Urothelium cell line (cell line): ENCODE measurements around the gene NOLC1.

Experiments
- DNase-seq: peaks from one replicate; pipeline ENCODE4 v3.0.0; 2011; ENCODE audit warnings: low spot score, mixed read lengths
- FAIRE-seq: peaks from 2 replicates; lab custom pipeline; 2011; peaks lifted over from hg19 to GRCh38; lab: Jason Lieb, UNC

The NOLC1 gene

GRCh38 chr10:102120991-102121738 lies 31.0 kb upstream of the NOLC1 start:
- FAIRE-seq (peak; percentile 84), DNase-seq (peak; percentile 62)

- no peak for FAIRE-seq
- no peak for DNase-seq
These were observed 30.3 kb upstream of the NOLC1 start for GRCh38 chr10:102121739-102122372.

- FAIRE-seq: no peak
- no peak for DNase-seq
These were observed 29.7 kb upstream of the NOLC1 start for GRCh38 chr10:102122450-102122849.

GRCh38 chr10:102123223-102123622 lies 29.0 kb upstream of the NOLC1 start:
- DNase-seq: no peak
- FAIRE-seq: no peak

- no peak for DNase-seq
- no peak for FAIRE-seq
These were observed 20.7 kb upstream of the NOLC1 start for GRCh38 chr10:102131286-102132170.

GRCh38 chr10:102132193-102132562 lies 20.0 kb upstream of the NOLC1 start:
- no peak for FAIRE-seq

DNA sequence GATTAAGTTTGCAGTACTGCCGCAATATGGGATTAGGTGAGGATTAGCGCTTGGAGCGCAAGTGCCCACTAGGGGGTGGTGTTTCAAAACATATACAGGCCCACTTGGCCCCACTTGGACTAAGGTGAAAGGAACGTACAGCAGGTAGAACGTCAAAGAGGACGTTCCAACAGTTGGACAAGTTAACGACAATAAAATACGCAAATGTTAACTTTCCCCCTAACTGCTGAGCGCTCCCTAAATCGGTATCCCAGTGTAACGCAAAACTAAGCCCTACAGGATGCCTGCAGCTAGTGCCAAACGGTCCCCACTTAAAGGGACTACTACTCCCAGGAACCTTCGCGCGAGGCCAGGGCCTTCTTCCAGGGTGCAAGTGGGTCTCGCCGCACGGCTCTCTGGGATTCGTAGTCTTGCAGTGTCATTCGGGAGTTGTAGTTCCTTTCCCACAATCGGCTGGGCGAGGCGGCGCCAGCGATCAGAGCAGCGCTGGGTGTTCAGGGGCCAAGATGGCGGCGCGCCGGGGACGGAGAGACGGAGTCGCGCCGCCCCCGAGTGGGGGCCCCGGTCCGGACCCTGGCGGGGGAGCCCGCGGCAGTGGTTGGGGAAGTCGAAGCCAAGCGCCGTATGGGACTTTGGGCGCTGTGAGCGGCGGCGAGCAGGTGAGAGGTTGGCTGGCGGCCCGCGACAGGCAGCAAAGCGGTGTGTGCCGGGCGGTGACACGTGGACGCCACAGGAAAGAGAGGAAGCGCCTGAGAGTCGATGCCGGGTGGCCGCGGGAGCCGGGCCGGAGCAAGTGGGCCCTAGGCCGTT lies 19.4 kb upstream of the NOLC1 start, which contains the start of gene PPRC1:
Gene PPRC1, plus strand, starts transcription at position 478 of the 810 bp plus-strand sequence. Its CDS starts 29 bp downstream, at position 507.
- peak; percentile 97 for DNase-seq
- peak; percentile 65 for FAIRE-seq

More at GRCh38 chr10:102132193-102132562, 20.0 kb upstream of the NOLC1 start:
- no peak for DNase-seq

GRCh38 chr10:102133373-102134195 lies 18.6 kb upstream of the NOLC1 start:
- FAIRE-seq (no peak), DNase-seq (peak; percentile 71)

DNA sequence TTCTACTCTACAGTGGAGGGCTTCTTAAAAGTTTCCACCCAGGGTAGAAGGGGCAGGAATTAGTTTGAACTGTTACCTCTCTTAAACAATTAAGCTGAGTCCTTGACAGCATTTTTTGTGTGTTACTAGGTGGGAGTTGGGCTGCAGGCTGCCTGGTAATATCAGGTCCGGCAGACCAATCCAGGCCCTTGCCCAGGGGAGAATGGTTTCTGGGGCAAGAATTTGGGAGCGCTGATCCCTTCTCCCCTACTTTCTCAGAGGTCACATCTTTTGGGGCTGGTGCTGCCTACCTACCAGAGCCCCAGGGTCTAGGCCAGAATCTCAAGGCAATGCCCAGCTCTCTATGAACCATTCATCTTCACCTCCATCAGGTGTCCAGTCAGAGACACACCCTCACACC lies 17.8 kb upstream of the NOLC1 start:
- DNase-seq: no peak
- FAIRE-seq: no peak

DNA sequence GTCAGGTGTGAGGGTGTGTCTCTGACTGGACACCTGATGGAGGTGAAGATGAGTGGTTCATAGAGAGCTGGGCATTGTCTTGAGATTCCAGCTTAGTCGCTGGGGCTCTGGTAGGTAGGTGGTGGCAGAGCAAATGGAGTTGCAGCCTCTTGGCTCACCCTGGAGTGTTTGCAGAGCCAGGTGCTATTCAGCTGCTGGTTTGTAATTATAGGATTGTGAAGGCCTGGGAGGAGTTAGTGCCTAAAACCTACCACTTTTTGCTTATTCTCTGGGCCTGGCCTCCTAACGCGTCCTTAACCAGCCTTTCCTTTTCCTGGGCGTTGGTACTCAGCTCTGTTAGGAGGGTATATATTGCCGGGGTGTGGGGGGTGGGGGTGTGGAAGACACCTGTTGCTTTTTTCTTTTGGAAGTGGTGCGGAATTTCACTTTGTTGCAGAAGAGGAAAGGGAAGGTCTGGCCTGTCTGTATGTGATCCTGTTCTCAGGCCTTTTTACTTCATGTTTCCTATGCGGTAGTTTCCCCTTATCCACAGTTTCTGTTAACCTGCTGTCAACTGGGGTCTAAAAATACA lies 16.1 kb upstream of the NOLC1 start:
- FAIRE-seq (no peak), DNase-seq (no peak)

- DNase-seq: no peak
- no peak for FAIRE-seq
These were observed 12.7 kb upstream of the NOLC1 start for GRCh38 chr10:102139281-102140110.

- DNase-seq: no peak
- FAIRE-seq: no peak
These were observed 12.0 kb upstream of the NOLC1 start for GRCh38 chr10:102140218-102140617.

- no peak for FAIRE-seq
These were observed 11.2 kb upstream of the NOLC1 start for GRCh38 chr10:102140913-102141540.

GRCh38 chr10:102141583-102142107 lies 10.5 kb upstream of the NOLC1 start:
- FAIRE-seq (no peak), DNase-seq (no peak)

More at GRCh38 chr10:102140913-102141540, 11.2 kb upstream of the NOLC1 start:
- DNase-seq: no peak

DNA sequence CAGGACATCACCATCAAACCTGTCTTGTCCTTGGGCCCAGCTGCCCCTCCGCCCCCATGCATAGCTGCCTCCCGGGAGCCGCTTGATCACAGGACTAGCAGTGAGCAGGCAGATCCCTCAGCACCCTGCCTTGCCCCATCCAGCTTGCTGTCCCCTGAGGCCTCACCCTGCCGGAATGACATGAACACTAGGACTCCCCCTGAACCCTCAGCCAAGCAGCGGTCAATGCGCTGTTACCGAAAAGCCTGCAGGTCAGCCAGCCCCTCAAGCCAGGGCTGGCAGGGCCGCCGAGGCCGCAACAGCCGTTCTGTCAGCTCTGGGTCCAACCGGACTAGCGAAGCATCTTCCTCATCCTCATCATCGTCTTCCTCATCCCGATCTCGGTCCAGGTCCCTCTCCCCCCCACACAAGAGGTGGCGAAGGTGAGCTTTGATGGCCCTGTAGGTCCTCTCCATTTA lies 5.2 kb upstream of the NOLC1 start:
- DNase-seq (no peak), FAIRE-seq (no peak)

DNA sequence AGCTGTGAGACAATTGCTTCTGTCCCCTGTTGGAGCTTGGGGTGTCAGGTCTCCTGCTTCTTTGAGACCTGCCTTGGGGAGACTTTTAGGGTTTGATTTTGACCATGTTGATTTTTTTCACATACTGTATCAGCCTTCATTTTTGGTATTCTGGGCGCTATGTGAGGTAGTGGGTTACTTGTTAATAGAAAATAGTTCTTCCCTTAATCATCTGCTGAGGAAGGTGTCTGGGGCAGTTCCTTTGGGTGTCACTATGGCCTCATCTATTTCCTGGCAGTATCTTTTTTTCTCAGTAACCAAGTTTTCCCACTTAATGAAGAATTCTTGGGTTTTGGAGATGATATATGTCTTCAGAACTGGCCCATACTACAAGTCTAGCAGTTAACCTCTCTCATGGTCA lies 4.6 kb upstream of the NOLC1 start:
- no peak for DNase-seq
- FAIRE-seq: no peak

DNA sequence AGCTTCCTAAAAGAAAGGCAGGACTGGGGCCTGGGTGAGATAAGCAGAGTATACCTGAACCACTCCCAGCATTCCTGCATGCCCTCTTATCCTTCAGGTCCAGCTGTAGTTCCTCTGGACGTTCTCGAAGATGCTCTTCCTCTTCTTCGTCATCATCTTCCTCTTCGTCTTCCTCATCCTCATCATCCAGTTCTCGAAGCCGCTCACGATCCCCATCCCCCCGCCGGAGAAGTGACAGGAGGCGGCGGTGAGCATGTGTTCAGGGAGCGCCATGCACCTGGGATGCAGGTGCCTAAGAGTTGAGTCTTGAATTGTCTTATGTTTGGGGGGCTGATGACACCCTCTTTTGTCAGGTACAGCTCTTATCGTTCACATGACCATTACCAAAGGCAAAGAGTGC lies 3.9 kb upstream of the NOLC1 start:
- DNase-seq (no peak), FAIRE-seq (no peak)
